HepG2 (cell line): Measurements from ENCODE around the gene RHBDL1. TPM values are rescaled to one million over a fixed set of nuclear protein-coding genes. Genes with fewer than 3 reads are reported as not detected.

Source experiments
- ATAC-seq: fragments of 200-7000 bp; cut with Tn5 transposase; 3 replicates; pipeline ENCODE4 v1.9.1; 2020; ENCODE audit warnings: mild to moderate bottlenecking, moderate library complexity
- BruUV-seq: library from RNA; stranded (reverse); fragments of 400-500 nt; replicated peaks from 2 replicates; lab custom pipeline; 2021; lab: Mats Ljungman, UMichigan
- CTCF ChIA-PET: fragments of 300-600 bp; formaldehyde crosslinking; extraction: SDS; loops from one replicate; lab custom pipeline; 2021; ENCODE audit warnings: low total read pairs, inconsistent platforms, low intra/inter-chr PET ratio; lab: Yijun Ruan, JAX
- POLR2A ChIA-PET: fragments of 350-600 bp; sonication (Branson Sonifier 250); formaldehyde crosslinking; loops from one replicate; lab custom pipeline; 2020; ENCODE audit warnings: antibody characterized with exemption, inconsistent platforms; lab: Yijun Ruan, JAX
- DNase-seq: peaks from one replicate; pipeline ENCODE4 v3.0.0-alpha.2; 2015; ENCODE audit warnings: low spot score
- FAIRE-seq: peaks from 3 replicates; lab custom pipeline; 2011; peaks lifted over from hg19 to GRCh38; lab: Jason Lieb, UNC
- H2AFZ ChIP-seq: one replicate; pipeline ENCODE4 v1.6.1; 2011; ENCODE audit warnings: low read length, inconsistent platforms
- H3K27ac ChIP-seq: fragments of 300-600 bp; 3 replicates; pipeline ENCODE4 v1.8.0; 2011; ENCODE audit warnings: mixed run types, mild to moderate bottlenecking, mixed read lengths, low read length, inconsistent platforms; ENCODE audit not compliant: insufficient read depth; ENCODE audit errors: extremely low read length
- H3K27me3 ChIP-seq, 2 experiments: fragments of 200-600 bp in 1 of 2; 2 replicates in 1 of 2; 3 replicates in 1 of 2; pipeline versions ENCODE4 v1.6.0 to v1.8.0; 2011; ENCODE audit warnings: low read length in 2 of 2, mild to moderate bottlenecking in 2 of 2, moderate library complexity in 2 of 2, inconsistent platforms in 1 of 2; ENCODE audit not compliant: insufficient read depth in 2 of 2, control insufficient read depth in 1 of 2
- H3K36me3 ChIP-seq, 2 experiments: fragments of 200-600 bp in 1 of 2; replicated peaks in 1 of 2; 2 replicates in 1 of 2; 3 replicates in 1 of 2; pipeline versions ENCODE4 v1.5.1 to v1.8.0; 2011; ENCODE audit warnings: low read length in 2 of 2, inconsistent platforms in 1 of 2; ENCODE audit not compliant: insufficient read depth in 2 of 2, control insufficient read depth in 1 of 2
- H3K4me1 ChIP-seq: 2 replicates; pipeline ENCODE4 v1.5.1; 2012; ENCODE audit warnings: low read length, inconsistent platforms; ENCODE audit not compliant: insufficient read depth
- H3K4me2 ChIP-seq: 2 replicates; pipeline ENCODE4 v1.6.0; 2011; ENCODE audit warnings: low read depth, low read length, inconsistent platforms
- H3K4me3 ChIP-seq, 3 experiments: fragments of 200-600 bp in 1 of 3; sonication (generic), shearing (Covaris generic) in 1 of 3; replicated peaks in 1 of 3; 2 replicates each; pipeline ENCODE4 v1.5.1; 2011 to 2016; ENCODE audit warnings: low read length in 3 of 3, inconsistent platforms in 2 of 3, low read depth in 2 of 3, mild to moderate bottlenecking in 2 of 3, control low read depth in 1 of 3, mixed read lengths in 1 of 3; ENCODE audit not compliant: insufficient read depth in 1 of 3
- H3K79me2 ChIP-seq: one replicate; pipeline ENCODE4 v1.6.1; 2011; ENCODE audit warnings: low read length, inconsistent platforms; ENCODE audit not compliant: insufficient read depth
- H3K9ac ChIP-seq: 2 replicates; pipeline ENCODE4 v1.6.0; 2011; ENCODE audit warnings: mild to moderate bottlenecking, low read depth, low read length, inconsistent platforms; ENCODE audit not compliant: insufficient read depth
- H3K9me3 ChIP-seq: 2 replicates; pipeline ENCODE4 v1.5.1; 2012; ENCODE audit warnings: mild to moderate bottlenecking, low read length
- H4K20me1 ChIP-seq: 2 replicates; pipeline ENCODE4 v1.6.0; 2011; ENCODE audit warnings: inconsistent platforms, mild to moderate bottlenecking, low read length, moderate library complexity; ENCODE audit not compliant: insufficient read depth
- AGO2 ChIP-seq: fragments of 200-400 bp; formaldehyde crosslinking; optimal IDR thresholded peaks from 2 replicates; pipeline ENCODE3; 2017; ENCODE audit warnings: mild to moderate bottlenecking, low read depth, low read length, moderate library complexity
- CENPT ChIP-seq: sonication (generic); formaldehyde crosslinking; IDR thresholded peaks from 2 replicates; pipeline ENCODE4 v1.8.0; 2022; ENCODE audit warnings: low read depth, mild to moderate bottlenecking, moderate library complexity, missing genetic modification reagents
- ELF3 ChIP-seq: IDR thresholded peaks from 2 replicates; pipeline ENCODE4 v1.6.1; 2016; ENCODE audit warnings: missing genetic modification reagents, missing compliant biosample characterization
- MIER3 ChIP-seq: IDR thresholded peaks from 2 replicates; pipeline ENCODE4 v1.6.1; 2016; ENCODE audit warnings: missing compliant biosample characterization, borderline replicate concordance
- RBFOX2 ChIP-seq: fragments of 200-400 bp; formaldehyde crosslinking; IDR thresholded peaks from 2 replicates; pipeline ENCODE4 v1.6.1; 2017; ENCODE audit warnings: low read depth, mild to moderate bottlenecking, low read length
- REXO4 ChIP-seq: sonication (generic); formaldehyde crosslinking; IDR thresholded peaks from 2 replicates; pipeline ENCODE4 v1.8.0; 2022; ENCODE audit warnings: missing genetic modification reagents, mild to moderate bottlenecking, borderline replicate concordance
- SALL1 ChIP-seq: sonication (generic); formaldehyde crosslinking; IDR thresholded peaks from 2 replicates; pipeline ENCODE4 v1.8.0; 2022; ENCODE audit warnings: mild to moderate bottlenecking, missing genetic modification reagents
- SMYD3 ChIP-seq: sonication (generic); formaldehyde crosslinking; IDR thresholded peaks from 2 replicates; pipeline ENCODE4 v1.8.1; 2023; ENCODE audit warnings: mild to moderate bottlenecking, missing genetic modification reagents
- ZNF124 ChIP-seq: sonication (generic); formaldehyde crosslinking; IDR thresholded peaks from 2 replicates; pipeline ENCODE4 v1.4.0; 2020; ENCODE audit warnings: missing genetic modification reagents
- ZNF343 ChIP-seq: sonication (generic); formaldehyde crosslinking; IDR thresholded peaks from 2 replicates; pipeline ENCODE4 v1.4.0; 2020; ENCODE audit warnings: mild to moderate bottlenecking, missing genetic modification reagents
- WGBS: methylation state at CpG from one replicate; pipeline ENCODE4 v1.1.6; 2017; ENCODE audit warnings: low lambda C conversion rate; 5-methylcytosine and 5-hydroxymethylcytosine counted together
- in situ Hi-C: cut with HindIII; loops from 2 replicates; pipeline ENCODE4 v1.10.0; 2017; ENCODE audit warnings: low pct_unique_long_range_greater_than_20kb; ENCODE audit not compliant: extremely low pct_ligation_motif_present
- intact Hi-C: fragments of 100-400 bp; cut with micrococcal nuclease; formaldehyde crosslinking; loops from one replicate; pipeline ENCODE4 v1.10.0; 2022; ENCODE audit not compliant: unreplicated experiment
- polyA plus RNA-seq, 8 experiments: library from polyadenylated mRNA; depleted of rRNA in 3 of 8; stranded (reverse) in 7 of 8; unstranded in 1 of 8; fragments of >200 nt; fragmentation: Illumina TruSeq in 4 of 8; extraction: Trizol in 4 of 8; gene quantifications; 2 replicates each; pipeline versions ENCODE4 v1.2.1 to v1.2.3, GENCODE V29; 2011 to 2016; ENCODE audit warnings: low read depth in 4 of 8, missing spikeins in 1 of 8, mixed read lengths in 1 of 8; ENCODE audit not compliant: insufficient read depth in 1 of 8
- total RNA-seq, 5 experiments: library from RNA; depleted of rRNA; stranded (reverse); fragments of >200 nt; fragmentation: Illumina TruSeq; extraction: Trizol; gene quantifications; 2 replicates each; pipeline ENCODE4 v1.2.3, GENCODE V29; 2016; ENCODE audit warnings: low read depth in 1 of 5
- TF ChIP-seq, protein P1 (sequence below): sonication (generic); formaldehyde crosslinking; IDR thresholded peaks from 2 replicates; pipeline ENCODE4 v1.4.0; 2020; ENCODE audit warnings: mild to moderate bottlenecking, missing genetic modification reagents
- TF ChIP-seq, protein P2 (sequence below): sonication (generic); formaldehyde crosslinking; IDR thresholded peaks from 2 replicates; pipeline ENCODE4 v1.8.0; 2022; ENCODE audit warnings: mild to moderate bottlenecking, missing genetic modification reagents
- TF ChIP-seq, protein P3 (sequence below): sonication (generic); formaldehyde crosslinking; IDR thresholded peaks from 2 replicates; pipeline ENCODE4 v1.4.0; 2020; ENCODE audit warnings: missing genetic modification reagents, borderline replicate concordance
- TF ChIP-seq, protein P4 (sequence below): sonication (generic); formaldehyde crosslinking; IDR thresholded peaks from 2 replicates; pipeline ENCODE4 v1.4.0; 2020; ENCODE audit warnings: mild to moderate bottlenecking, missing genetic modification reagents
- TF ChIP-seq, protein P5 (sequence below): sonication (generic); formaldehyde crosslinking; IDR thresholded peaks from 2 replicates; pipeline ENCODE4 v1.4.0; 2020; ENCODE audit warnings: missing genetic modification reagents; ENCODE audit errors: not compliant biosample characterization

RHBDL1 gene
- total and polyA plus RNA-seq, 2 of the 13 experiments (the other 11 are each of a cell fraction or from before 2014, with no cell fraction given): 1.8 to 3.8 TPM

DNA sequence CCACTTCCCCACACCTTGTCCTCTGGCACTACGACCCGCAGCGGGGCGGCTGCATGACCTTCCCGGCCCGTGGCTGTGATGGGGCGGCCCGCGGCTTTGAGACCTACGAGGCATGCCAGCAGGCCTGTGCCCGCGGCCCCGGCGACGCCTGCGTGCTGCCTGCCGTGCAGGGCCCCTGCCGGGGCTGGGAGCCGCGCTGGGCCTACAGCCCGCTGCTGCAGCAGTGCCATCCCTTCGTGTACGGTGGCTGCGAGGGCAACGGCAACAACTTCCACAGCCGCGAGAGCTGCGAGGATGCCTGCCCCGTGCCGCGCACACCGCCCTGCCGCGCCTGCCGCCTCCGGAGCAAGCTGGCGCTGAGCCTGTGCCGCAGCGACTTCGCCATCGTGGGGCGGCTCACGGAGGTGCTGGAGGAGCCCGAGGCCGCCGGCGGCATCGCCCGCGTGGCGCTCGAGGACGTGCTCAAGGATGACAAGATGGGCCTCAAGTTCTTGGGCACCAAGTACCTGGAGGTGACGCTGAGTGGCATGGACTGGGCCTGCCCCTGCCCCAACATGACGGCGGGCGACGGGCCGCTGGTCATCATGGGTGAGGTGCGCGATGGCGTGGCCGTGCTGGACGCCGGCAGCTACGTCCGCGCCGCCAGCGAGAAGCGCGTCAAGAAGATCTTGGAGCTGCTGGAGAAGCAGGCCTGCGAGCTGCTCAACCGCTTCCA is 42.0 kb upstream of the RHBDL1 start:
- ChIA-PET CTCF (no interaction called here), POLR2A (no interaction called here)
- intact Hi-C loops (no loop called here), in situ Hi-C loops (no loop called here)
- Histone ChIP-seq H3K27me3 (no peaks in the 10 kb centered on the region), H3K36me3 (no peaks in the 10 kb centered on the region; a peak in 1 of 5 replicates), H3K27ac (no peak overlapping the region), H2AFZ (no peak overlapping the region), H3K4me1 (peaks cover 44% of the 10 kb centered on the region), H3K9ac (no peak overlapping the region), H3K4me3 (no peak overlapping the region), H3K9me3 (no peaks in the 10 kb centered on the region), H3K4me2 (no peak overlapping the region), H4K20me1 (no peaks in the 10 kb centered on the region), H3K79me2 (peaks cover 6% of the 10 kb centered on the region)
- FAIRE-seq: no peak
- DNase-seq: no peak
- ATAC-seq: no peak
- 96% methylated on average over 44 of the region's 74 CpGs for WGBS
- no TSS peak for BruUV-seq
- TF ChIP-seq, protein P1, sequence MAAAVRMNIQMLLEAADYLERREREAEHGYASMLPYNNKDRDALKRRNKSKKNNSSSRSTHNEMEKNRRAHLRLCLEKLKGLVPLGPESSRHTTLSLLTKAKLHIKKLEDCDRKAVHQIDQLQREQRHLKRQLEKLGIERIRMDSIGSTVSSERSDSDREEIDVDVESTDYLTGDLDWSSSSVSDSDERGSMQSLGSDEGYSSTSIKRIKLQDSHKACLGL: no peak
- TF ChIP-seq, protein P2, sequence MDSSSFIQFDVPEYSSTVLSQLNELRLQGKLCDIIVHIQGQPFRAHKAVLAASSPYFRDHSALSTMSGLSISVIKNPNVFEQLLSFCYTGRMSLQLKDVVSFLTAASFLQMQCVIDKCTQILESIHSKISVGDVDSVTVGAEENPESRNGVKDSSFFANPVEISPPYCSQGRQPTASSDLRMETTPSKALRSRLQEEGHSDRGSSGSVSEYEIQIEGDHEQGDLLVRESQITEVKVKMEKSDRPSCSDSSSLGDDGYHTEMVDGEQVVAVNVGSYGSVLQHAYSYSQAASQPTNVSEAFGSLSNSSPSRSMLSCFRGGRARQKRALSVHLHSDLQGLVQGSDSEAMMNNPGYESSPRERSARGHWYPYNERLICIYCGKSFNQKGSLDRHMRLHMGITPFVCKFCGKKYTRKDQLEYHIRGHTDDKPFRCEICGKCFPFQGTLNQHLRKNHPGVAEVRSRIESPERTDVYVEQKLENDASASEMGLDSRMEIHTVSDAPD (CRISPR knock-in tag): no peak
- TF ChIP-seq ELF3 (no peak), MIER3 (no peak), REXO4 (no peak), RBFOX2 (peak; percentile 69; the same call in 1 of the 2 replicates), SALL1 (CRISPR knock-in tag) (no peak), AGO2 (peak; percentile 69), CENPT (CRISPR knock-in tag) (no peak), ZNF124 (CRISPR knock-in tag) (no peak), ZNF343 (no peak), SMYD3 (CRISPR knock-in tag) (no peak)
- TF ChIP-seq, protein P3, sequence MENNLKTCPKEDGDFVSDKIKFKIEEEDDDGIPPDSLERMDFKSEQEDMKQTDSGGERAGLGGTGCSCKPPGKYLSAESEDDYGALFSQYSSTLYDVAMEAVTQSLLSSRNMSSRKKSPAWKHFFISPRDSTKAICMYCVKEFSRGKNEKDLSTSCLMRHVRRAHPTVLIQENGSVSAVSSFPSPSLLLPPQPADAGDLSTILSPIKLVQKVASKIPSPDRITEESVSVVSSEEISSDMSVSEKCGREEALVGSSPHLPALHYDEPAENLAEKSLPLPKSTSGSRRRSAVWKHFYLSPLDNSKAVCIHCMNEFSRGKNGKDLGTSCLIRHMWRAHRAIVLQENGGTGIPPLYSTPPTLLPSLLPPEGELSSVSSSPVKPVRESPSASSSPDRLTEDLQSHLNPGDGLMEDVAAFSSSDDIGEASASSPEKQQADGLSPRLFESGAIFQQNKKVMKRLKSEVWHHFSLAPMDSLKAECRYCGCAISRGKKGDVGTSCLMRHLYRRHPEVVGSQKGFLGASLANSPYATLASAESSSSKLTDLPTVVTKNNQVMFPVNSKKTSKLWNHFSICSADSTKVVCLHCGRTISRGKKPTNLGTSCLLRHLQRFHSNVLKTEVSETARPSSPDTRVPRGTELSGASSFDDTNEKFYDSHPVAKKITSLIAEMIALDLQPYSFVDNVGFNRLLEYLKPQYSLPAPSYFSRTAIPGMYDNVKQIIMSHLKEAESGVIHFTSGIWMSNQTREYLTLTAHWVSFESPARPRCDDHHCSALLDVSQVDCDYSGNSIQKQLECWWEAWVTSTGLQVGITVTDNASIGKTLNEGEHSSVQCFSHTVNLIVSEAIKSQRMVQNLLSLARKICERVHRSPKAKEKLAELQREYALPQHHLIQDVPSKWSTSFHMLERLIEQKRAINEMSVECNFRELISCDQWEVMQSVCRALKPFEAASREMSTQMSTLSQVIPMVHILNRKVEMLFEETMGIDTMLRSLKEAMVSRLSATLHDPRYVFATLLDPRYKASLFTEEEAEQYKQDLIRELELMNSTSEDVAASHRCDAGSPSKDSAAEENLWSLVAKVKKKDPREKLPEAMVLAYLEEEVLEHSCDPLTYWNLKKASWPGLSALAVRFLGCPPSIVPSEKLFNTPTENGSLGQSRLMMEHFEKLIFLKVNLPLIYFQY (CRISPR knock-in tag): no peak
- TF ChIP-seq, protein P4, sequence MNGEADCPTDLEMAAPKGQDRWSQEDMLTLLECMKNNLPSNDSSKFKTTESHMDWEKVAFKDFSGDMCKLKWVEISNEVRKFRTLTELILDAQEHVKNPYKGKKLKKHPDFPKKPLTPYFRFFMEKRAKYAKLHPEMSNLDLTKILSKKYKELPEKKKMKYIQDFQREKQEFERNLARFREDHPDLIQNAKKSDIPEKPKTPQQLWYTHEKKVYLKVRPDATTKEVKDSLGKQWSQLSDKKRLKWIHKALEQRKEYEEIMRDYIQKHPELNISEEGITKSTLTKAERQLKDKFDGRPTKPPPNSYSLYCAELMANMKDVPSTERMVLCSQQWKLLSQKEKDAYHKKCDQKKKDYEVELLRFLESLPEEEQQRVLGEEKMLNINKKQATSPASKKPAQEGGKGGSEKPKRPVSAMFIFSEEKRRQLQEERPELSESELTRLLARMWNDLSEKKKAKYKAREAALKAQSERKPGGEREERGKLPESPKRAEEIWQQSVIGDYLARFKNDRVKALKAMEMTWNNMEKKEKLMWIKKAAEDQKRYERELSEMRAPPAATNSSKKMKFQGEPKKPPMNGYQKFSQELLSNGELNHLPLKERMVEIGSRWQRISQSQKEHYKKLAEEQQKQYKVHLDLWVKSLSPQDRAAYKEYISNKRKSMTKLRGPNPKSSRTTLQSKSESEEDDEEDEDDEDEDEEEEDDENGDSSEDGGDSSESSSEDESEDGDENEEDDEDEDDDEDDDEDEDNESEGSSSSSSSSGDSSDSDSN: no peak
- TF ChIP-seq, protein P5, sequence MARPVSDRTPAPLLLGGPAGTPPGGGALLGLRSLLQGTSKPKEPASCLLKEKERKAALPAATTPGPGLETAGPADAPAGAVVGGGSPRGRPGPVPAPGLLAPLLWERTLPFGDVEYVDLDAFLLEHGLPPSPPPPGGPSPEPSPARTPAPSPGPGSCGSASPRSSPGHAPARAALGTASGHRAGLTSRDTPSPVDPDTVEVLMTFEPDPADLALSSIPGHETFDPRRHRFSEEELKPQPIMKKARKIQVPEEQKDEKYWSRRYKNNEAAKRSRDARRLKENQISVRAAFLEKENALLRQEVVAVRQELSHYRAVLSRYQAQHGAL: no peak
